B cell (primary cell): ENCODE measurements around the gene BPIFB1. TPM values are rescaled to one million over a fixed set of nuclear protein-coding genes. Genes with fewer than 3 reads are reported as not detected.

Experiments used
- ATAC-seq: fragments of 200-7000 bp; cut with Tn5 transposase; one replicate; pipeline ENCODE4 v1.10.0; 2021; ENCODE audit warnings: low read depth, mild to moderate bottlenecking, moderate number of reproducible peaks, moderate library complexity
- CTCF ChIA-PET: fragments of 350-600 bp; sonication (Branson Sonifier 250); formaldehyde crosslinking; loops from one replicate; lab custom pipeline; 2021; ENCODE audit warnings: antibody characterized with exemption, inconsistent platforms; lab: Charles Lee
- POLR2A ChIA-PET: fragments of 350-600 bp; sonication (Branson Sonifier 250); formaldehyde crosslinking; loops from one replicate; lab custom pipeline; 2021; ENCODE audit warnings: antibody characterized with exemption; lab: Charles Lee
- DNase-seq: peaks from one replicate; pipeline ENCODE4 v3.0.0; 2013
- H2AFZ ChIP-seq: 2 replicates; pipeline ENCODE4 v1.6.1; 2012; ENCODE audit warnings: mild to moderate bottlenecking, low read depth, low read length; ENCODE audit not compliant: insufficient read depth, poor library complexity, severe bottlenecking
- H3K27ac ChIP-seq, 2 donors: 1 replicate in 1 of 2; 2 replicates in 1 of 2; pipeline ENCODE4 v1.5.1; 2012 to 2013; ENCODE audit warnings: low read length in 2 of 2, mild to moderate bottlenecking in 2 of 2, moderate library complexity in 1 of 2
- H3K27me3 ChIP-seq, 4 experiments: fragments of 200-600 bp in 1 of 4; sonication (generic) in 1 of 4; replicated peaks in 1 of 4; 1 replicate in 2 of 4; 2 replicates in 2 of 4; pipeline versions ENCODE4 v1.6.1 to v1.7.0; 2013 to 2016; ENCODE audit warnings: low read length in 3 of 4, mild to moderate bottlenecking in 2 of 4, mixed read lengths in 1 of 4, moderate library complexity in 1 of 4; ENCODE audit not compliant: insufficient read depth in 4 of 4, control insufficient read depth in 3 of 4; ENCODE audit errors: control extremely low read depth in 1 of 4
- H3K36me3 ChIP-seq, 2 experiments: replicated peaks in 1 of 2; 1 replicate in 1 of 2; 2 replicates in 1 of 2; pipeline versions ENCODE4 v1.6.1 to v1.7.1; 2013; ENCODE audit warnings: low read length in 1 of 2; ENCODE audit not compliant: insufficient read depth in 2 of 2, control insufficient read depth in 1 of 2; ENCODE audit errors: control extremely low read depth in 1 of 2, extremely low read depth in 1 of 2
- H3K4me1 ChIP-seq, 2 donors: fragments of 200-600 bp in 1 of 2; sonication (generic) in 1 of 2; 1 replicate in 1 of 2; 2 replicates in 1 of 2; pipeline versions ENCODE4 v1.5.1 to v1.6.1; 2013 to 2017; ENCODE audit warnings: low read length in 2 of 2; ENCODE audit not compliant: control insufficient read depth in 2 of 2, insufficient read depth in 2 of 2
- H3K4me2 ChIP-seq: replicated peaks from 2 replicates; pipeline ENCODE3; 2012; ENCODE audit warnings: mild to moderate bottlenecking, low read depth, low read length; ENCODE audit not compliant: poor library complexity, severe bottlenecking
- H3K4me3 ChIP-seq, 5 experiments: fragments of 200-600 bp in 1 of 5; sonication (generic) in 1 of 5; 1 replicate in 3 of 5; 2 replicates in 2 of 5; pipeline versions ENCODE4 v1.5.1 to v1.7.0; 2011 to 2016; ENCODE audit warnings: low read length in 4 of 5, mild to moderate bottlenecking in 4 of 5, low read depth in 2 of 5, control low read depth in 1 of 5, moderate library complexity in 1 of 5; ENCODE audit not compliant: insufficient read depth in 1 of 5; ENCODE audit errors: control extremely low read depth in 1 of 5, extremely low read depth in 1 of 5
- H3K79me2 ChIP-seq: fragments of 200-600 bp; sonication (generic); one replicate; pipeline ENCODE4 v1.6.0; 2016; ENCODE audit warnings: low read length; ENCODE audit not compliant: control insufficient read depth, insufficient read depth
- H3K9ac ChIP-seq: fragments of 200-600 bp; sonication (generic); 2 replicates; pipeline ENCODE4 v1.6.1; 2017; ENCODE audit warnings: mild to moderate bottlenecking, low read length, moderate library complexity
- H3K9me3 ChIP-seq, 3 donors: one replicate each; pipeline versions ENCODE4 v1.6.1 to v1.7.1; 2013; ENCODE audit warnings: low read length in 2 of 3; ENCODE audit not compliant: control insufficient read depth in 2 of 3, insufficient read depth in 1 of 3; ENCODE audit errors: control extremely low read depth in 1 of 3
- H4K20me1 ChIP-seq: 2 replicates; pipeline ENCODE4 v1.6.0; 2012; ENCODE audit warnings: mild to moderate bottlenecking, low read length; ENCODE audit not compliant: insufficient read depth, control insufficient read depth, poor library complexity, severe bottlenecking
- H3K27ac Mint-ChIP-seq: one replicate; pipeline ENCODE4 v1.8.0; 2021; ENCODE audit warnings: mixed read lengths
- H3K27me3 Mint-ChIP-seq: one replicate; pipeline ENCODE4 v1.8.0; 2021; ENCODE audit warnings: mixed read lengths
- H3K4me1 Mint-ChIP-seq: one replicate; pipeline ENCODE4 v1.8.0; 2021; ENCODE audit warnings: mixed read lengths
- H3K4me3 Mint-ChIP-seq: one replicate; pipeline ENCODE4 v1.8.0; 2021; ENCODE audit warnings: mixed read lengths
- H3K9me3 Mint-ChIP-seq: one replicate; pipeline ENCODE4 v1.8.0; 2022; ENCODE audit warnings: mixed read lengths; ENCODE audit not compliant: insufficient read depth
- EZH2 ChIP-seq: IDR thresholded peaks from 2 replicates; pipeline ENCODE4 v1.6.1; 2012; ENCODE audit warnings: borderline replicate concordance, low read depth, mild to moderate bottlenecking, moderate library complexity, low read length; ENCODE audit not compliant: insufficient read depth, poor library complexity, severe bottlenecking
- WGBS: methylation state at CpG from one replicate; pipeline ENCODE4 v1.1.5; 2013; ENCODE audit warnings: missing lambda C conversion rate; ENCODE audit not compliant: insufficient coverage; 5-methylcytosine and 5-hydroxymethylcytosine counted together
- intact Hi-C: fragments of 100-400 bp; cut with micrococcal nuclease; formaldehyde crosslinking; loops from one replicate; pipeline ENCODE4 v1.10.0; 2022
- polyA plus RNA-seq: library from polyadenylated mRNA; depleted of rRNA; stranded (reverse); fragments of >200 nt; gene quantifications from 2 replicates; pipeline ENCODE4 v1.2.3, GENCODE V29; 2012
- total RNA-seq, 2 donors: library from RNA; stranded (reverse); fragments of 120-200 nt in 1 of 2; gene quantifications; 1 replicate in 1 of 2; 2 replicates in 1 of 2; pipeline versions ENCODE4 v1.2.3 to v1.2.4, GENCODE V29; 2013 to 2022
- TF ChIP-seq, protein P1 (sequence below): fragments of 200-600 bp; IDR thresholded peaks from one replicate; pipeline ENCODE4 v1.8.0; 2022; ENCODE audit warnings: antibody characterized with exemption, mild to moderate bottlenecking

Gene BPIFB1
- total and polyA plus RNA-seq, 2 donors (not counting 1 experiment from before 2014, with no cell fraction given), result not detected

DNA sequence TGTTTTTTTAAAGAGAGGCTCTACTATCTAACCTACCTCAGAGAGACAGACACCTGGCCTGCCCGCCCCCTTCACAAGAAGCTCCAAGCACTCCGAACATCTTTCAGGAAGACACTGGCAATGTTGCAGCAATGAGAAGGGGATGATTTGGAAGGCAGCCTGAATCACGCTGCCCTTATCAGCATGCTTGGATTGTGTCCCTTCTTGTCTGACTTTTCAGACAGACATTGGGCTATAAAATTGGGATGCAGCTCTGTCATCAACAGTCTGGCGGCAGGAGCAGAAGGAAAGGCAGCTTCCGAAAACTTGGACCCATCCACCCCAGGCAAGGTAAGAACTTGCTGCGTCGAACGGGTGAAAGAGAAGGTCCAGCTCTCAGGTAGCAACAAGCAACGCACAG lies 62.3 kb downstream of the BPIFB1 start:
- POLR2A ChIA-PET, result no interaction called here

DNA sequence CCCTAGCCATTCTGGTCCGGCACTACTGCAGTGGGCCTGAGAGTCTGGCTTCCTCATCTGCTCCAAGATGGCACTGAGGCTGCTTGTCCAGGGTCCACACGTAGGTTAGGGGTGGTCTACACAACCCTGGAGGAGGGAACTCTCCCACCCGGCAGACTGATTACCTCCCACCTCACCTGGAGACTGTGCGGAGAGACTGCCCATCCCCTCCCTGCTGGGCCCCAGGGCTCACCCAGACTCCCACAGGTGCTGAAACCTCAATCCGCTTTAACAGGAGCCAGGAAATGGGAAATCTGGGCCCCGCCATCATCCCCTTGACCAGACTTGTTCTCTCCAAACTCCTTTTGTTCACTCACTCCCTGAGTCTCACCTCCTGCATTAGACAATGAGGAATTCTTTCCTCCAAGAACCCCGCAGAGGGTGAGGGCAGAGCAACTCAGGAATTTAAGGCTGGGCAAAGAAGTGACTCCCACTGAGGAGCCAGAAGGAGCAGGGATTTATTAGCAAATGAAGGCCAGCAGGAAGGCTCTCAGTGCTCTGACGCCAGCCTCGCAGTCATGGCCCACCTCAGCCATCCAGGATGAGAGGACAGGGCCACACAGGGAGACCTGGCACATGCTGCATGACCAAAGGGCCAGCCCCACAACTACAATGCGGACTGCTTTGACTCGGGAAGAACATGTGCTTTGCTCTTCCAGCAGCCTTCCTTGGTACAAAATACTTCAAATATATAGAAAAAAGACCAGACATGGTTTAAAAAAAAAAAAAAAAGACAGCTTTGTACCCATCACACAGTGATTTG lies 65.3 kb downstream of the BPIFB1 start:
- DNase-seq (no peak), ATAC-seq (no peak)

More for the DNA sequence above, 62.3 kb downstream of the BPIFB1 start:
- no peaks in the 10 kb centered on the region for H3K9me3 Mint-ChIP-seq
- H2AFZ ChIP-seq, result no peak overlapping the region
- no peaks in the 10 kb centered on the region for H3K9me3 ChIP-seq
- DNase-seq (no peak), ATAC-seq (no peak)
- TF ChIP-seq, protein P1, sequence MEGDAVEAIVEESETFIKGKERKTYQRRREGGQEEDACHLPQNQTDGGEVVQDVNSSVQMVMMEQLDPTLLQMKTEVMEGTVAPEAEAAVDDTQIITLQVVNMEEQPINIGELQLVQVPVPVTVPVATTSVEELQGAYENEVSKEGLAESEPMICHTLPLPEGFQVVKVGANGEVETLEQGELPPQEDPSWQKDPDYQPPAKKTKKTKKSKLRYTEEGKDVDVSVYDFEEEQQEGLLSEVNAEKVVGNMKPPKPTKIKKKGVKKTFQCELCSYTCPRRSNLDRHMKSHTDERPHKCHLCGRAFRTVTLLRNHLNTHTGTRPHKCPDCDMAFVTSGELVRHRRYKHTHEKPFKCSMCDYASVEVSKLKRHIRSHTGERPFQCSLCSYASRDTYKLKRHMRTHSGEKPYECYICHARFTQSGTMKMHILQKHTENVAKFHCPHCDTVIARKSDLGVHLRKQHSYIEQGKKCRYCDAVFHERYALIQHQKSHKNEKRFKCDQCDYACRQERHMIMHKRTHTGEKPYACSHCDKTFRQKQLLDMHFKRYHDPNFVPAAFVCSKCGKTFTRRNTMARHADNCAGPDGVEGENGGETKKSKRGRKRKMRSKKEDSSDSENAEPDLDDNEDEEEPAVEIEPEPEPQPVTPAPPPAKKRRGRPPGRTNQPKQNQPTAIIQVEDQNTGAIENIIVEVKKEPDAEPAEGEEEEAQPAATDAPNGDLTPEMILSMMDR, result no peak
- TF ChIP-seq EZH2, result no peak
- no peak overlapping the region for H3K27ac ChIP-seq
- H3K79me2 ChIP-seq, result no peaks in the 10 kb centered on the region
- H3K36me3 ChIP-seq, result peaks cover 0 to 3% of the 10 kb centered on the region in 2 experiments
- H3K9ac ChIP-seq, result no peak overlapping the region
- intact Hi-C loops, result no loop called here
- no peak overlapping the region for H3K4me3 Mint-ChIP-seq
- peaks cover 7 to 10% of the 10 kb centered on the region in 2 donors for H3K4me1 ChIP-seq
- no peak overlapping the region for H3K4me2 ChIP-seq
- no peak overlapping the region for H3K27ac Mint-ChIP-seq
- H4K20me1 ChIP-seq, result no peaks in the 10 kb centered on the region
- no peaks in the 10 kb centered on the region for H3K27me3 Mint-ChIP-seq
- H3K27me3 ChIP-seq, result no peaks in the 10 kb centered on the region
- peaks cover 6% of the 10 kb centered on the region for H3K4me1 Mint-ChIP-seq
- no peak overlapping the region for H3K4me3 ChIP-seq
- CTCF ChIA-PET, result no interaction called here
- 88% methylated on average over 8 of the region's 9 CpGs for WGBS

More for the DNA sequence above, 65.3 kb downstream of the BPIFB1 start:
- no peak overlapping the region for H3K9ac ChIP-seq
- WGBS, result 96% methylated on average over 7 of the region's 11 CpGs
- peaks cover 0 to 7% of the 10 kb centered on the region in 2 experiments for H3K36me3 ChIP-seq
- peaks cover 7 to 10% of the 10 kb centered on the region in 2 donors for H3K4me1 ChIP-seq
- H3K4me3 Mint-ChIP-seq, result no peak overlapping the region
- peaks cover 6% of the 10 kb centered on the region for H3K4me1 Mint-ChIP-seq
- H3K9me3 Mint-ChIP-seq, result no peaks in the 10 kb centered on the region
- H3K4me3 ChIP-seq, result no peak overlapping the region
- POLR2A ChIA-PET, result no interaction called here
- TF ChIP-seq EZH2, result no peak
- TF ChIP-seq, protein P1, result no peak
- no peak overlapping the region for H2AFZ ChIP-seq
- CTCF ChIA-PET, result no interaction called here
- H3K4me2 ChIP-seq, result no peak overlapping the region
- H3K27ac Mint-ChIP-seq, result no peak overlapping the region
- no peaks in the 10 kb centered on the region for H3K27me3 Mint-ChIP-seq
- intact Hi-C loops, result no loop called here
- no peaks in the 10 kb centered on the region for H3K79me2 ChIP-seq
- H4K20me1 ChIP-seq, result no peaks in the 10 kb centered on the region
- no peaks in the 10 kb centered on the region for H3K9me3 ChIP-seq
- no peaks in the 10 kb centered on the region for H3K27me3 ChIP-seq
- H3K27ac ChIP-seq, result no peak overlapping the region
